ENCODE data around the gene FAM83E.

FAM83E gene

DNA sequence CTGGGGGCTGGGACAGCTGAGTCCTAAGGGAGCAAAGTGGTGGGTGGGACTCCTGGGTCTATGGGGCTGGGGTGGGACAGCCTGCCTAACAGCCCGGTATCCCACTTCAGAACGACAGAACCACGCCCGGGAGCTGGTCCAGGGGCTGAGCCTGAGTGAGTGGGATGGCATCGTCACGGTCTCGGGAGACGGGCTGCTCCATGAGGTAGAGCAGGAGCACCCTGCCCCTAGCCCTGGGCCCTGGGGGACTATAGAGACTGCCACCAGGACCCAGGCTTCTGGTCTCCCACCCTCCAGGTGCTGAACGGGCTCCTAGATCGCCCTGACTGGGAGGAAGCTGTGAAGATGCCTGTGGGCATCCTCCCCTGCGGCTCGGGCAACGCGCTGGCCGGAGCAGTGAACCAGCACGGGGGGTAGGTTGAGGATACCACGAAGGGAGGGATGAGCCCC is 13.0 kb upstream of the FAM83E start:
- POLR2A ChIA-PET = interaction anchor here (0.8 kb wide), 1 partner anchor 9 kb away, joined by 4 read pairs; the partner anchor contains the start of genes RPL18 and SPHK2
- CTCF ChIA-PET = no interaction called here
- DNase-seq (ENCODE audit: low read depth, low spot score) = no peak
- TF ChIP-seq, protein P1, sequence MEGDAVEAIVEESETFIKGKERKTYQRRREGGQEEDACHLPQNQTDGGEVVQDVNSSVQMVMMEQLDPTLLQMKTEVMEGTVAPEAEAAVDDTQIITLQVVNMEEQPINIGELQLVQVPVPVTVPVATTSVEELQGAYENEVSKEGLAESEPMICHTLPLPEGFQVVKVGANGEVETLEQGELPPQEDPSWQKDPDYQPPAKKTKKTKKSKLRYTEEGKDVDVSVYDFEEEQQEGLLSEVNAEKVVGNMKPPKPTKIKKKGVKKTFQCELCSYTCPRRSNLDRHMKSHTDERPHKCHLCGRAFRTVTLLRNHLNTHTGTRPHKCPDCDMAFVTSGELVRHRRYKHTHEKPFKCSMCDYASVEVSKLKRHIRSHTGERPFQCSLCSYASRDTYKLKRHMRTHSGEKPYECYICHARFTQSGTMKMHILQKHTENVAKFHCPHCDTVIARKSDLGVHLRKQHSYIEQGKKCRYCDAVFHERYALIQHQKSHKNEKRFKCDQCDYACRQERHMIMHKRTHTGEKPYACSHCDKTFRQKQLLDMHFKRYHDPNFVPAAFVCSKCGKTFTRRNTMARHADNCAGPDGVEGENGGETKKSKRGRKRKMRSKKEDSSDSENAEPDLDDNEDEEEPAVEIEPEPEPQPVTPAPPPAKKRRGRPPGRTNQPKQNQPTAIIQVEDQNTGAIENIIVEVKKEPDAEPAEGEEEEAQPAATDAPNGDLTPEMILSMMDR (IDR thresholded peaks at IDR 0.05; ENCODE audit: insufficient read depth, low read length, missing control alignments) = no peak
- no peak overlapping the region for H3K4me3 ChIP-seq (ENCODE audit: low read depth, low read length)

DNA sequence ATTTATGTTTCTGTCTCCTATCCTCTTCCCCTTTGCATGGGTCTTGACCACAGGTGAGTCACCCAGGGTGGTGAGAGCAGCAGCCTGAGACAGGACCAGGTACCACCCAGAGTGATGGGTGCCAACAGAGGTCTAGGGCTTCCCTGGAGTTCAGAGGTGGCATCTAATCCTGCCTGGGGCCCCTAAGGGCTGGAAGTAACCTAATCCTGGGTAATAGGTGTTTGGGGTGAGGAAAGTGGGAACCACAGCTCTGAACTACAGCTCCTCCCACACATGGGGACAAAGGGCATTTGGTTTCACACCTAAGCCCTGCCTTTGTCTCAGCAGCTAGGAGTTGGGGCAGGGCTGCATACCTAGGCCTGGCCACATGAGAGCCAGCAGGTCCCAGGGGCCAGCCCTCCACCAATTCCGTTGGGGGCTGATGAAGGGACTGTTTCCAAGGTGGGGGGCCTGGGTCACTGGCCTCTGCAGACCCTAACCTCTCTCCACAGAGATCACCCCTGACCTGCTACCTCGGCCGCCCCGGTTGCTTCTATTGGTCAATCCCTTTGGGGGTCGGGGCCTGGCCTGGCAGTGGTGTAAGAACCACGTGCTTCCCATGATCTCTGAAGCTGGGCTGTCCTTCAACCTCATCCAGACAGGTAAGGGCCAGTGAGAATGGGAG is 12.5 kb upstream of the FAM83E start:
- CTCF ChIA-PET = no interaction called here
- H3K4me3 ChIP-seq (ENCODE audit: low read depth, low read length) = no peak overlapping the region
- POLR2A ChIA-PET = no interaction called here
- TF ChIP-seq, protein P1 (IDR thresholded peaks at IDR 0.05; ENCODE audit: insufficient read depth, low read length, missing control alignments) = no peak
- DNase-seq (ENCODE audit: low read depth, low spot score) = no peak

DNA sequence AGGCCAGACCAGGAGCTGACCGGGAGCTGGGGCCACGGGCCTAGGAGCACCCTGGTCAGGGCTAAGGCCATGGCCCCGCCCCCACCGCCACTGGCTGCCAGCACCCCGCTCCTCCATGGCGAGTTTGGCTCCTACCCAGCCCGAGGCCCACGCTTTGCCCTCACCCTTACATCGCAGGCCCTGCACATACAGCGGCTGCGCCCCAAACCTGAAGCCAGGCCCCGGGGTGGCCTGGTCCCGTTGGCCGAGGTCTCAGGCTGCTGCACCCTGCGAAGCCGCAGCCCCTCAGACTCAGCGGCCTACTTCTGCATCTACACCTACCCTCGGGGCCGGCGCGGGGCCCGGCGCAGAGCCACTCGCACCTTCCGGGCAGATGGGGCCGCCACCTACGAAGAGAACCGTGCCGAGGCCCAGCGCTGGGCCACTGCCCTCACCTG is 11.0 kb upstream of the FAM83E start:
- ChIA-PET CTCF (no interaction called here), POLR2A (no interaction called here)
- TF ChIP-seq, protein P1 (IDR thresholded peaks at IDR 0.05; ENCODE audit: insufficient read depth, low read length, missing control alignments) = no peak

DNA sequence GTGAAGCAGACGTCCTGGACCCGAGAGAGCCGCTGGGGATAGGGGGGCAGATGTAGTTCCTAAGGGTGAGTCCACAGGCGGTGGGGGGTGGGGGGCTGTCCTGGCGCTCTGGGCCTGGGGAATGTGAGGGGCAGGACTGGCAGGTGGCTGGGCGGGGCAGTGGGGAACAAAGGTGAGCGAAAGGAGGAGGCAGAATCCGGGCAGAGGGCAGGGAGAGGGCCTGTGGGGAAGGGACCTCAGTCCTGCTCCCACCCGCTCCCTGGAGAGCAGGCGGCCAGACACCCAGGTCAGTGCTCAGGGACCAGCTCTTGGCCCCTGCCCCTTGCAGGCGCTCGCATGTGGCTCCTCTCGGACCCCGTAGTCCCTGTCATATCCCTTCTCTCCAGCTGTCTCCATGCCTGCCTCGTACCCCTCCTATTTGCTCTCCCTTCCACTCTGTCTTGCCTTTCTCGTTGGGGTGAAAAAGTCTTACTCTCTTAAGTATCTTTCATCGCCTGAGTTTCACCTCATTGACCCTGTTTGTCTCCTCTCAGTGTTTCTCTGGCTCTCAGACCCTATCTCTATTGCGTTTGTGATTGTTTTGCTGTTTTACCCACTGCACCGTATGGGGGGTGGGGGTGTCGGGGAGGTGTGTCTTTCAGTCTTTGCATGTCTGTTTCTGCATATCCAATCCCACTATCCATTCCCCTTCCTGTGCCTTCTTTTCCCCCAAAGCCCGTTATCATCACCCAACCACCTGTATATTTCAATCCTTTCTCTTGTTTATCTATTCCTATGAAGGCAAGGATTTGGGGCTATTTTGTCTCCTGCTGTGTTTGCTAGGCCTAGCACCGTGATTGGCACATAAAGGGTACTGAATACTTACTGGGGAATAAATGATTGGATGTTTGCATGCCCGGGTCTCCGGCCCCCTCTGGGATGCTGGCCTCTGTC is 10.2 kb upstream of the FAM83E start:
- CTCF ChIA-PET = no interaction called here
- POLR2A ChIA-PET = no interaction called here
- peak overlapping the region; percentile 70 for H3K4me3 ChIP-seq (ENCODE audit: low read depth, low read length)
- DNase-seq (ENCODE audit: low read depth, low spot score) = no peak
- TF ChIP-seq, protein P1 (IDR thresholded peaks at IDR 0.05; ENCODE audit: insufficient read depth, low read length, missing control alignments) = no peak

More for the DNA sequence above, 11.0 kb upstream of the FAM83E start:
- no peak for DNase-seq (ENCODE audit: low read depth, low spot score)
- no peak overlapping the region for H3K4me3 ChIP-seq (ENCODE audit: low read depth, low read length)

DNA sequence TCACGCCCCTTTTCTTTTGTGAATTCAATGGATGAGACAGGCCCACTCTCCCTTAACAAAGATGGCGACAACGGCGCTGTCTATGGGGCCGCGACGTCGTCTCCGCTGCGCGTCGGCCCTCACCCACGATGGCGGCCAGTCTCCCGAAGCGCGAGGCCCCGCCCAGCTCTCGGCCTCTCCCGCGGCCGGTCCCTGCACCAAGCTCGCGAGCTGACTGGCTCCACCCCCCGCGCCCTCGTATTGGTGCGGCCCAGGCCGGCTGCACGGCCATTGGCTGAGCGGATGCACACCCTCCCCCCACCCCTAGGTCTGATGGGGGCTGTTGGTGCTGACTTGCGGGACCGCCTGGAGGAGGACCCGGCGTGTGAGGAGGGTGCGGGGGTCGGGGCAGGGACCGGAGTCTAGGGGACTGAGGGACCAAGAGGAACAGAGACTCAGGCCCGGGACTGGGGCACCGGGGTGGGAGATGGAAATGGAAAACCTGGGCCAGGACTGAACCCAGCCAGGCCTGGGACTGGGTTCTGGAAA is 9.3 kb upstream of the FAM83E start:
- ChIA-PET POLR2A (interaction anchor here (0.7 to 1.3 kb wide), 5 partner anchors 9 to 179 kb away, joined by 3 to 17 read pairs (median 4); partner anchors contain the start of gene DBP), CTCF (interaction anchor here (1.0 to 1.2 kb wide), 3 partner anchors 10 to 134 kb away, joined by 3 to 4 read pairs (median 3); no protein-coding TSS in a partner anchor)
- peak; percentile 71 for DNase-seq (ENCODE audit: low read depth, low spot score)
- H3K4me3 ChIP-seq (ENCODE audit: low read depth, low read length) = peak overlapping the region; percentile 70
- TF ChIP-seq, protein P1 (IDR thresholded peaks at IDR 0.05; ENCODE audit: insufficient read depth, low read length, missing control alignments) = no peak

Measured in AG04449 (cell line).